HL-60 (cell line): ENCODE measurements around the gene CLIC1.

Experiments
- DNase-seq, 2 experiments: peaks; one replicate each; pipeline ENCODE4 v3.0.0-alpha.2; 2010 to 2020; ENCODE audit warnings: low read depth in 1 of 2, low spot score in 1 of 2
- H3K27ac ChIP-seq: fragments of 250-450 bp; sonication (Bioruptor Pico); replicated peaks from 2 replicates; pipeline ENCODE4 v1.5.1; 2020; ENCODE audit warnings: mild to moderate bottlenecking, moderate library complexity
- H3K27me3 ChIP-seq: fragments of 250-450 bp; sonication (Bioruptor Pico); 2 replicates; pipeline ENCODE4 v1.5.1; 2021; ENCODE audit warnings: mild to moderate bottlenecking, moderate library complexity; ENCODE audit not compliant: insufficient read depth, poor library complexity, severe bottlenecking
- H3K4me3 ChIP-seq: replicated peaks from 2 replicates; pipeline ENCODE4 v1.5.1; 2011; ENCODE audit warnings: mild to moderate bottlenecking, control low read depth, low read length; ENCODE audit not compliant: insufficient read depth
- CTCF ChIP-seq: IDR thresholded peaks from one replicate; pipeline ENCODE4 v1.5.1; 2011; ENCODE audit warnings: low read length, control low read depth, inconsistent platforms; ENCODE audit not compliant: insufficient read depth
- GABPA ChIP-seq: IDR thresholded peaks from 2 replicates; pipeline ENCODE4 v1.6.1; 2012; ENCODE audit warnings: low read depth
- POLR2AphosphoS5 ChIP-seq: IDR thresholded peaks from 2 replicates; pipeline ENCODE4 v1.6.1; 2012; ENCODE audit warnings: low read depth
- REST ChIP-seq: IDR thresholded peaks from 2 replicates; pipeline ENCODE4 v1.6.1; 2012; ENCODE audit warnings: low read depth; ENCODE audit not compliant: insufficient replicate concordance
- SPI1 ChIP-seq: IDR thresholded peaks from 2 replicates; pipeline ENCODE4 v1.6.1; 2012; ENCODE audit warnings: low read depth, mild to moderate bottlenecking, borderline replicate concordance

The CLIC1 gene

GRCh38 chr6:31707701-31708100 lies 28.6 kb downstream of the CLIC1 start:
- no peak for DNase-seq
- no peak overlapping the region for H3K4me3 ChIP-seq
- TF ChIP-seq CTCF (no peak), POLR2AphosphoS5 (no peak), GABPA (no peak), SPI1 (no peak)

GRCh38 chr6:31706599-31706998 lies 29.7 kb downstream of the CLIC1 start, which contains the start of gene LY6G6F:
LY6G6F (plus strand) TSS chr6:31706866; CDS start chr6:31706907, 41 bp downstream.
- no peak within 1 kb of the TSS for H3K4me3 ChIP-seq
- H3K27me3 ChIP-seq, result no peaks in the 10 kb centered on the region
- H3K27ac ChIP-seq, result no peak within 1 kb of the TSS
- DNase-seq, result no peak
- TF ChIP-seq CTCF (no peak), GABPA (no peak), SPI1 (no peak), POLR2AphosphoS5 (no peak), REST (no peak)

More at GRCh38 chr6:31707701-31708100, 28.6 kb downstream of the CLIC1 start:
- Histone ChIP-seq H3K27ac (no peak overlapping the region), H3K27me3 (no peaks in the 10 kb centered on the region)

GRCh38 chr6:31705931-31706330 lies 30.4 kb downstream of the CLIC1 start:
- TF ChIP-seq REST (no peak), POLR2AphosphoS5 (no peak), GABPA (no peak), CTCF (no peak), SPI1 (no peak)
- Histone ChIP-seq H3K27ac (no peak overlapping the region), H3K27me3 (no peaks in the 10 kb centered on the region), H3K4me3 (no peak overlapping the region)
- DNase-seq, result no peak
